Activated T-helper 17 cell treated with anti-CD3 and anti-CD28 coated beads, Interleukin-2, amount 50 U/mL, for 72 hours (primary cell): ENCODE results near the gene MAMDC2. TPM values are rescaled to one million over a fixed set of nuclear protein-coding genes. Genes with fewer than 3 reads are reported as not detected.
"Not testable (repeated sequence)": the region's sequence is repeated elsewhere in the genome, so short reads cannot be mapped to it uniquely, and the experiment has no call there.

Source experiments
- ATAC-seq: fragments of 150-1000 bp; cut with Tn5 transposase; replicated peaks from 2 replicates; pipeline ENCODE4 v1.10.0; 2021; ENCODE audit warnings: mild to moderate bottlenecking, moderate library complexity
- H3K27ac Mint-ChIP-seq: one replicate; pipeline ENCODE4 v1.8.0; 2022; ENCODE audit warnings: mixed read lengths
- H3K27me3 Mint-ChIP-seq: one replicate; pipeline ENCODE4 v1.8.0; 2022; ENCODE audit warnings: mixed read lengths
- H3K36me3 Mint-ChIP-seq: one replicate; pipeline ENCODE4 v1.8.0; 2022; ENCODE audit warnings: low read depth, mild to moderate bottlenecking, mixed read lengths
- H3K4me1 Mint-ChIP-seq: one replicate; pipeline ENCODE4 v1.8.0; 2022; ENCODE audit warnings: mixed read lengths
- H3K4me3 Mint-ChIP-seq: one replicate; pipeline ENCODE4 v1.8.0; 2022; ENCODE audit warnings: mild to moderate bottlenecking, mixed read lengths
- H3K9me3 Mint-ChIP-seq: one replicate; pipeline ENCODE4 v1.8.0; 2022; ENCODE audit warnings: mixed read lengths
- total RNA-seq, 2 donors: library from RNA; stranded (reverse); gene quantifications; one replicate each; pipeline ENCODE4 v1.2.3, GENCODE V29; 2022

The MAMDC2 gene
- total RNA-seq, 2 donors from 2014 or later = not detected

- Mint-ChIP-seq H3K27ac (no peak overlapping the region), H3K4me3 (no peak overlapping the region), H3K27me3 (peaks cover 4% of the 10 kb centered on the region), H3K36me3 (no peaks in the 10 kb centered on the region), H3K9me3 (peaks cover 3% of the 10 kb centered on the region), H3K4me1 (no peaks in the 10 kb centered on the region)
- ATAC-seq = no peak
These were observed 185.9 kb downstream of the MAMDC2 start for GRCh38 chr9:70229579-70229978.

DNA sequence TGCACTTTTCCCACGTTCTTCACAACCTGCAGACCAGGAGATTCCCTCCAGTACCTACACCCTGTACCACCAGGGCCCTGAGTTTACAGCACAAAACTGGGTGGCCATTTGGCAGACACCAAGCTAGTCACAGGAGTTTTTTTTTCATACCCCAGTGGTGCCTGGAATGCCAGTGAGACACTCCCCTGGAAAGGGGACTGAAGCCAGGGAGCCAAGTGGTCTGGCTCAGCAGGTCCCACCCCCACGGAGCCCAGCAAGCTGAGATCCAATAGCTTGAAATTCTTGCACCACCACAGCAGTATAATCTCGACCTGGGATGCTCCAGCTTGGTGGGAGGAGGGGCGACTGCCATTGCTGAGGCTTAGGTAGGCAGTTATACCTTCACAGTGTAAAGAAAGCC is 188.8 kb downstream of the MAMDC2 start:
- Mint-ChIP-seq H3K27me3 (peaks cover 8% of the 10 kb centered on the region), H3K4me1 (no peaks in the 10 kb centered on the region), H3K9me3 (peaks cover 7% of the 10 kb centered on the region), H3K27ac (no peak overlapping the region), H3K4me3 (no peak overlapping the region), H3K36me3 (no peaks in the 10 kb centered on the region)
- no peak for ATAC-seq

DNA sequence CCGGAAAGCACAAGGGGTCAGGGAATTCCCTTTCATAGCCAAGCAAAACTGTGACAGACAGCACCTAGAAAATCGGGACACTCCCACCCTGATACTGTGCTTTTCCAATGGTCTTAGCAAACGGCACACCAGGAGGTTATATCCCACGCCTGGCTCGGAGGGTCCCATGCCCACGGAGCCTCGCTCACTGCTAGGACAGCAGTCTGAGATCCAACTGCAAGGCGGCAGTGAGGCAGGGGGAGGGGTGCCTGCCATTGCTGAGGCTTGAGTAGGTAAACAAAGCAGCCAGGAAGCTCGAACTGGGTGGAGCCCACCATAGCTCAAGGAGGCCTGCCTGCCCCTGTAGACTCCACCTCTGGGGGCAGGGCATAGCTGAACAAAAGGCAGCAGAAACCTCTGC is 190.6 kb downstream of the MAMDC2 start:
- not testable (repeated sequence) for H3K27ac Mint-ChIP-seq, H3K4me1 Mint-ChIP-seq, ATAC-seq, H3K4me3 Mint-ChIP-seq, H3K36me3 Mint-ChIP-seq, H3K27me3 Mint-ChIP-seq, H3K9me3 Mint-ChIP-seq

DNA sequence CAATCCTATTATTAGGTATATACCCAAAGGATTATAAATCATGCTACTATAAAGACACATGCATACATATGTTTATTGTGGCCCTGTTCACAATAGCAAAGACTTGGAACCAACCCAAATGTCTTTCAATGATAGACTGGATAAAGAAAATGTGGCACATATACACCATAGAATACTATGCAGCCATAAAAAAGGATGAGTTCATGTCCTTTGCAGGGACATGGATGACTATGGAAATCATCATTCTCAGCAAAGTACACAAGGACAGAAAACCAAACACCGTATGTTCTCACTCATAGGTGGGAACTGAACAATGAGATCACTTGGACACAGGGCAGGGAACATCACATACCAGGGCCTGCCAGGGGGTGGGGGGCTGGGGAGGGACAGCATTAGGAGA is 202.3 kb downstream of the MAMDC2 start:
- not testable (repeated sequence) for H3K36me3 Mint-ChIP-seq, H3K4me3 Mint-ChIP-seq, H3K4me1 Mint-ChIP-seq, ATAC-seq, H3K9me3 Mint-ChIP-seq, H3K27ac Mint-ChIP-seq
- H3K27me3 Mint-ChIP-seq = peaks cover 12% of the 10 kb centered on the region

DNA sequence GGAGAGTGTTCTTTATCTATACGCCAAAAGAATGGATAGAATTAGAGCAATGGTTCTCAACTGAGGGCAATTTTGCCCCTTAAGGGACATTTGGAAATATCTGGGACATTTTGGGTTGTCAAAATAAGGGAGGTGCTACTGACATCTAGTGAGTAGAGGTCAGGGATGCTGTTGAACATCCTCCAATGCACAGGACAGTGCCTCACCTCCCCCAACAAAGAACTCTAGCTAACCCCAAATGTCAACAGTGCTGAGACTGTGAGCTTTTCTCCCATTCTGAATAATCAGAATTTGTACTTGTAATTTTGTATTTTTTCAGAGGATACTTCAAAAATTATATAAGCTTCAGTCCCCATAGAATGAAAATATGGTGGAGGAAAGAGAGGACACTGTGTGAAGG is 206.6 kb downstream of the MAMDC2 start:
- H3K4me3 Mint-ChIP-seq = no peak overlapping the region
- no peaks in the 10 kb centered on the region for H3K36me3 Mint-ChIP-seq
- H3K9me3 Mint-ChIP-seq = no peaks in the 10 kb centered on the region
- ATAC-seq = no peak
- H3K27me3 Mint-ChIP-seq = no peaks in the 10 kb centered on the region
- no peaks in the 10 kb centered on the region for H3K4me1 Mint-ChIP-seq
- H3K27ac Mint-ChIP-seq = no peak overlapping the region

DNA sequence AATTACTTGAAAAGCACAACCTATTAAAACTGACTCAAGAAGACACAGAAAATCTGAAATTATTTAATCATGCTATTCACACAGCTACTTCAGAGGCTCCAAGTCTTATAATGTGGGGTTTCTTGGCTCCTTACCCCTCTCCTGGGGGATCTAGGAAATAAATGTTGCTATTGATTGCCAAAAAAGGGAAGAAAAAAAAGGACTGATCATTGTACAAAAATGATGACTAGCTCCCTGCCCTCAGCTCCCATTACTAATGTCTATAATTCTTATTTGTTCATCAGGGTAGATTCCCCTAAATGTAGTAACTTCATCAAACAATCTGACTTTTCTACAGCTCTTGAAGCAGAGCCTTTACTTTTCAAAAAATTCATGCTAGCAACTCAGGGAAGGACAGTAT is 211.8 kb downstream of the MAMDC2 start:
- Mint-ChIP-seq H3K27ac (no peak overlapping the region), H3K27me3 (no peaks in the 10 kb centered on the region), H3K4me3 (no peak overlapping the region), H3K36me3 (peaks cover 24% of the 10 kb centered on the region), H3K9me3 (no peaks in the 10 kb centered on the region), H3K4me1 (peaks cover 16% of the 10 kb centered on the region)
- ATAC-seq = no peak

DNA sequence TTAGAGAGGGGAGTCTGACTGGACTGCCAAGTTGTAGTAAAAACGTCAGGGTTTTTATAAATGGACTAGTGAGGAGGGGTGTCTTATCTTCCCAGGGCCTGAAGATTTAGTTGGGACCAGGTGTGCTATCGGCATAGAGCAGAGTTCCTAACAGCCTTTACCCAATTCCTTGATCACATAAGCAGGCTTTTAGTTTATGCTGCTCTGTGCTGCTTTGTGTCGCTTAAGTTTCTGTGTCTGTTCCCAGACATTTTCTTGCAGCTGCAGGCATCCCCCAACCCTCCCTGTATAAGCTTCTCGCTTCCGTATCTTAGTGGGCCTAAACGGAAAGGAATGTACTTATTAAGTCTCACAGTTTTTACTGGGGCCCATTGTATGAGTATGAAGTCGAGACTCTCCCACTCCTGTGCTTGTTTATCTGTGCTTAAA is 212.5 kb downstream of the MAMDC2 start:
- H3K4me3 Mint-ChIP-seq = no peak overlapping the region
- no peak for ATAC-seq
- H3K27ac Mint-ChIP-seq = no peak overlapping the region
- H3K27me3 Mint-ChIP-seq = no peaks in the 10 kb centered on the region
- H3K9me3 Mint-ChIP-seq = no peaks in the 10 kb centered on the region
- peaks cover 23% of the 10 kb centered on the region for H3K4me1 Mint-ChIP-seq
- H3K36me3 Mint-ChIP-seq = peaks cover 31% of the 10 kb centered on the region

GRCh38 chr9:70257502-70257901 is 213.9 kb downstream of the MAMDC2 start:
- Mint-ChIP-seq H3K9me3 (no peaks in the 10 kb centered on the region), H3K27me3 (no peaks in the 10 kb centered on the region), H3K4me1 (peaks cover 36% of the 10 kb centered on the region), H3K27ac (peak overlapping the region; percentile 87), H3K4me3 (peak overlapping the region; percentile 85), H3K36me3 (peaks cover 44% of the 10 kb centered on the region)
- ATAC-seq = no peak

DNA sequence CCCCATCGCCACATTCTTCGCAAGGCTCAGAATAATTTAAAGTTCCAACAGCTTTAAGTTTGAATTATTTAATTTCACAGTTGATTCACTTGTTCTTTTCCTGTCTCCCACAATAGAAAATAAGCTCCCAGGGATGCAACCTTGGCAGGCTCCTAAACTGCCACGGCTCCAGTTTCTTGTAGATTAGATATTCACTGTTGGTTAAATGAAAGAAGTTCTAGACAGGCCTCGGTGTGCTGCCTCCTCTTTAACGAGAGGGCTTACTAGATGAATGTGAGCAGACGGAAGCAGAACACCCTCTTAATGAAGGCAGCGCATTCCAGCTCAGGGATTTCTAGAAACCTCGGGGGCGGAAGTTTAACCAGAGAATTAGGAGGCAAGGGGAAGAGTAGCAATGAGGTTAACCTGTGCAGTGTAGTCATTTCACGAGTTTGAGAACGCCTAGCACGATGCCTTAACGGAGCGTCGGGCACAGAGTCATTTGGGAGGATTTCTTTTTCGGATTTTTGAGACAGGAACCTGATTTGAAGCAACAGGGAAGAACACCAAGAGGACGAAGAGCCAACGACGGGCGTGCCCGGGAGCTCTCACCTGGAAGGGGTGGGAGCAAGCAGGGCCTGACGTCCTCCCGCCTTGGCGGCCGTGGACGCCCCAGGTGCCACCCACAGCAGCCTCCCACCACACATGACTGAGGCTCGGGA is 214.5 kb downstream of the MAMDC2 start:
- Mint-ChIP-seq H3K27ac (peak overlapping the region; percentile 87), H3K36me3 (peaks cover 51% of the 10 kb centered on the region), H3K9me3 (no peaks in the 10 kb centered on the region), H3K27me3 (no peaks in the 10 kb centered on the region), H3K4me3 (peak overlapping the region; percentile 85), H3K4me1 (peaks cover 42% of the 10 kb centered on the region)
- ATAC-seq = peak; percentile 62

- no peaks in the 10 kb centered on the region for H3K9me3 Mint-ChIP-seq
- peak within 1 kb of the TSS; percentile 87 for H3K27ac Mint-ChIP-seq
- H3K4me3 Mint-ChIP-seq = peak within 1 kb of the TSS; percentile 85
- peak; percentile 83 for ATAC-seq
- peaks cover 53% of the 10 kb centered on the region for H3K36me3 Mint-ChIP-seq
- H3K27me3 Mint-ChIP-seq = no peaks in the 10 kb centered on the region
- peaks cover 42% of the 10 kb centered on the region for H3K4me1 Mint-ChIP-seq
These were observed 215.3 kb downstream of the MAMDC2 start, which contains the start of gene SMC5 for GRCh38 chr9:70258692-70259511. SMC5 (plus strand) TSS chr9:70258978; CDS start chr9:70259079, 101 bp downstream.

DNA sequence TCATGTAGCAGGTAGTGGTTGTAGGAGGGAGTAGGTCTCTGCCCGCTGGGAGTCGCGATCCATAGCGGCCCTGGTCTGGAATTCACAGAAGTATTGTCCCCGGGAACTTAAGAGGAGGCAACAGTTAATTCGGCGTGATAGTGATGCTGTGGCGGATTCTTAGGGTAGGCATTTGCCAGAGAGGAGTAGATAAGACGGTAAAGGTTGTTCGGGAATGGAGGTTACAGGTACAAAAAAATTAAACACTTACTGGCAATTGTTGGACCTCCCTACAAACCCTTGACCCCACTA is 215.8 kb downstream of the MAMDC2 start:
- ATAC-seq = no peak
- peak overlapping the region; percentile 87 for H3K27ac Mint-ChIP-seq
- H3K4me1 Mint-ChIP-seq = peaks cover 42% of the 10 kb centered on the region
- peaks cover 59% of the 10 kb centered on the region for H3K36me3 Mint-ChIP-seq
- H3K9me3 Mint-ChIP-seq = no peaks in the 10 kb centered on the region
- no peaks in the 10 kb centered on the region for H3K27me3 Mint-ChIP-seq
- H3K4me3 Mint-ChIP-seq = peak overlapping the region; percentile 85

DNA sequence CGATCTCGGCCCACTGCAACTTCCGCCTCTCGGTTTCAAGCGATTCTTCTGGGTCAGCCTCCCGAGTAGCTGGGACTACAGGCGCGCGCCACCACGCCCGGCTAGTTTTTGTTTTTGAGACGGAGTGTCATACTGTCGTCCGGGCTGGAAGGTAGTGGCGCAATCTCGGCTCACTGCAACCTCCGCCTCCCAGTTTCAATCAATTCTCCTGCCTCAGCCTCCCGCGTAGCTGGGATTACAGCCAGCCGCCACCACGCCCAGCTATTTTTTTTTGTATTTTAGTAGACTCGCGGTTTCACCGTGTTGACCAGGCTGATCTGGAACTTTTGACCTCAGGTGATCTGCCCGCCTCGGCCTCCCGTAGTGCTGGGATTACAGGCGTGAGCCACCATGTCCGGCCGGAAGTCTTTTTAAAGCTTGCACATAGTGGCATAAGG is 216.4 kb downstream of the MAMDC2 start:
- ATAC-seq = no peak
- Mint-ChIP-seq H3K36me3 (peaks cover 65% of the 10 kb centered on the region), H3K4me3 (peak overlapping the region; percentile 85), H3K9me3 (no peaks in the 10 kb centered on the region), H3K27me3 (no peaks in the 10 kb centered on the region), H3K27ac (peak overlapping the region; percentile 87), H3K4me1 (peaks cover 42% of the 10 kb centered on the region)

GRCh38 chr9:70260606-70261005 is 217.0 kb downstream of the MAMDC2 start:
- Mint-ChIP-seq H3K27ac (peak overlapping the region; percentile 87), H3K4me3 (peak overlapping the region; percentile 85), H3K36me3 (peaks cover 70% of the 10 kb centered on the region), H3K4me1 (peaks cover 42% of the 10 kb centered on the region), H3K9me3 (no peaks in the 10 kb centered on the region), H3K27me3 (no peaks in the 10 kb centered on the region)
- ATAC-seq = no peak

DNA sequence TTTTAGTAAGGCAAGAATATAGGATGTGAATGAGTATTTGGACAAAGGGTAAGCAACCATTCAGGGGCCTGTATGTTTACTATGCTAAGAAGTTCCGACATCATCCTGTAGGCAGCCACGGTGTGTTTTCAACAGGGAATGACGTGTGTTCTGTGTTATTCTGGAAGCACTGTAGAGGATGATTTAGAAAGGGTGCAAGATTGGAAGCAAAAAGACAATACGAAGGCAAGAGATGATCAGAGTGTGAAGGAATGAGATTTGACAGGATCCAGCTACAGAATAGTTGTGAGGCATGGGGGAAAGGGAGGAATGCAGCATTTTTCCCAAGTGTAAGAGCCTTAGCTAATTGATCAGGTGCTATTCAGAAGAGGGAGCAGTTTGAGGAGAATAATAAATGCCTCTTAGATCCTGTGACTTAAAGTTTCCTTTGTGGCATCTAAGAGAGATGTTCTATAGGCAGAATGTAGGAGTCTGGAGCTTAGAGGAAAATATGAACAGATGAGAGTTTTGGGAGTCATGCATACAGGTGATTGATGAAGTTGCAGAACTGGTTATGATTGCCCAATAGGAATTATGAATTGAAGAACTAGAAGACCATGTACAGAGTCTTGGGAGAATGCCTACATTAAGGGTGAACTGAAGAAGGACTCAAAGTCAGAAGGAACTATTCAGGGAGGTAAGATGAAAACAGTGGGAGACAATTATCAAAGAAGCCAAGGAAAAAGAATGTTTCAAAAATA is 217.7 kb downstream of the MAMDC2 start:
- Mint-ChIP-seq H3K4me1 (peaks cover 42% of the 10 kb centered on the region), H3K27me3 (no peaks in the 10 kb centered on the region), H3K9me3 (no peaks in the 10 kb centered on the region), H3K4me3 (peak overlapping the region; percentile 85), H3K27ac (peak overlapping the region; percentile 13), H3K36me3 (peaks cover 77% of the 10 kb centered on the region)
- ATAC-seq = no peak
